HG03175 (cell line): ENCODE data around the gene HTR4.
"Not testable (repeated sequence)": the region's sequence is repeated elsewhere in the genome, so short reads cannot be mapped to it uniquely, and the experiment has no call there.

Source experiments
- ATAC-seq: cut with Tn5 transposase; IDR thresholded peaks from one replicate; pipeline ENCODE4 v1.9.1; 2021; ENCODE audit warnings: mild to moderate bottlenecking, moderate library complexity; ENCODE audit not compliant: unreplicated experiment

HTR4 gene, protein sequence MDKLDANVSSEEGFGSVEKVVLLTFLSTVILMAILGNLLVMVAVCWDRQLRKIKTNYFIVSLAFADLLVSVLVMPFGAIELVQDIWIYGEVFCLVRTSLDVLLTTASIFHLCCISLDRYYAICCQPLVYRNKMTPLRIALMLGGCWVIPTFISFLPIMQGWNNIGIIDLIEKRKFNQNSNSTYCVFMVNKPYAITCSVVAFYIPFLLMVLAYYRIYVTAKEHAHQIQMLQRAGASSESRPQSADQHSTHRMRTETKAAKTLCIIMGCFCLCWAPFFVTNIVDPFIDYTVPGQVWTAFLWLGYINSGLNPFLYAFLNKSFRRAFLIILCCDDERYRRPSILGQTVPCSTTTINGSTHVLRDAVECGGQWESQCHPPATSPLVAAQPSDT

DNA sequence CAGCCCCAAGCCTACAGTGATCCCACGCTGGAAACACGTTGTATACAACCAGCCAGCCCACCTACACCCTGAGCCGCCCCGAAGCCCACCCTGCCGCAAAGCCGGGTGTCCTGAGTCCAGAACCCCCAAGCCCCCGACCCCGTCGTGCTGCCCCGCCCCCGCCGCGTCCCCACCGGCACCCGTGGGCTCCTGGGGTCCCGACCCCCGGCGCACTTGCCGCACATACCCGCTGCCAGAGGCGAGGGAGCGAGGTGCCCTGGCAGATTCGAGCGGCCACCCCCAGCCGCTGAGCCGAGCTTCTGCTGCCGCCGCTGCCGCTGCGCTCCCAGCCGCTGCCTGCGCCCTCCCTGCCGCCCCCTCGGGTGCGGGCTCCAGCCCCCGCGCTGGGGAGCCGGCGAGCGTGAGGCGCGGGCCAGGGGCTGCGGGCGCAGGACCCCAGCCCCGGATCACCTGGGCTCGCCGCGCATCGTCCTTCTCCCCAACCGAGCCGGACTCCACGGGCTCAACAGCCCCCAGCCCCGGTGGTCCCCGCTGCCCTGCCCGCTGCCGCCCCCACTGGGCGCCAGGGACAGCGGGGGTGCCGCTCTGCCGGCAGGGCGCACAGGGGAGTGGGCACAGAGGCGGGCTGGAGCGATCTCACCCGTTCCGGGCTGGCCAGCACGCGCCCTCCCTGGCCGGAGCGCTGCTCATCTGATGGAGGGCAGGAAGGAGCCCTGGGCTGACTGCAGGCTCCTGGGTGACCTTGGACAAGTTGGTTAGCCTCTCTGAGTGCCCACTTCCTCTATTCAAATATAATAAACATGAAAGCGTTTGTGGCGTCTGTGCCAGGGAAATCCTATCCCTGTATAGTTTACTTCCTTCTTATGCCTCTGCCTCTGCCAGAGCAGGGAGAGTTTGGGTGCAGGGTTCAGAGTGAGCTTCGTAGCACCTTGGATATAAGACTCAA lies at the start of gene HTR4:
Gene HTR4, minus strand, starts transcription at position 692 of the 946 bp plus-strand sequence. CDS start 17,513 bp downstream, outside the sequence.
- no peak for ATAC-seq

DNA sequence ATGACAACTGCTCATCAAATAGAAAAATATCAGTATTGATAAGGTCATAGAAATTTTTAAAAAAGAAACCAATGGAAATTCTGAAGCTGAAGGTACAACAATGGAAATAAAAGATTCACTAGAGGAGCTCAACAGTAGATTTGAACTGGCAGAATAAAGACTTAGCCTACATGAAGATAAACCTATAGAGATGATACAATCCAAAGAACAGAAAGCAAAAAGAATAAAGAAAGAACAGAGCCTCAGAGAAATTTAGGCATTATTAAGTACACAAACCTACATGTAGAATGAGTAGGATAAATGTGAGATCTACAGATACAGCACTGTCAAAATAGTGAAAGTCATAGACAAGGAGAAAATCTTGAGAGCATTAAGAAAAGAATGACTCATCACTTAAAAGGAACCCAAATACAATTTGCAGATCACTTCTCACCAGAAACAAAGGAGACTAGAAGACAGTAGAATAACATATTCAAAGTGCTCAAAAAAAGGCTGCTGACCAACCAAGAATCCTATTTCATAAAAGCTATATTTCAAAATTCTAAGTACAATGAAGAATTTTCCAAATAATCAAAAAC lies 47.8 kb upstream of the HTR4 start:
- ATAC-seq, result no peak

DNA sequence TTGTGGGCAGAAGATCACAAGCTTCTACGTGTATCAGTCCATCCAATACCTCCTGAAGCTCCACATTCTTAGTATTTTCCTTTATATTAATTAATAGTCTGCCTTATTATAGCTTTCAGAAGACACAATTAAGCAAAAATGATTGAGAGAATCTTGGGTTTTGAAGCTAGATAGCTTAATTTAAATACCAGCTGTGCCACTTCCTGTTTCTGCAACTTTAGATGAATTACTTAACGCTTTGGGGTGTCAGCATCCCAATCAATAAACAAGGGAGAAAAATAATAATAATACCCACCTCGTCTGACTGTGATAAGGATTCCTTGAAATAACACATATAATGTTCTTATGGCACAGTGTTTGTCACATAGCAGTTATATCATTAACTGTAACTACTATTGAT lies 44.7 kb upstream of the HTR4 start:
- no peak for ATAC-seq

GRCh38 chr5:148697809-148698196 lies 43.5 kb upstream of the HTR4 start:
- ATAC-seq, result no peak

DNA sequence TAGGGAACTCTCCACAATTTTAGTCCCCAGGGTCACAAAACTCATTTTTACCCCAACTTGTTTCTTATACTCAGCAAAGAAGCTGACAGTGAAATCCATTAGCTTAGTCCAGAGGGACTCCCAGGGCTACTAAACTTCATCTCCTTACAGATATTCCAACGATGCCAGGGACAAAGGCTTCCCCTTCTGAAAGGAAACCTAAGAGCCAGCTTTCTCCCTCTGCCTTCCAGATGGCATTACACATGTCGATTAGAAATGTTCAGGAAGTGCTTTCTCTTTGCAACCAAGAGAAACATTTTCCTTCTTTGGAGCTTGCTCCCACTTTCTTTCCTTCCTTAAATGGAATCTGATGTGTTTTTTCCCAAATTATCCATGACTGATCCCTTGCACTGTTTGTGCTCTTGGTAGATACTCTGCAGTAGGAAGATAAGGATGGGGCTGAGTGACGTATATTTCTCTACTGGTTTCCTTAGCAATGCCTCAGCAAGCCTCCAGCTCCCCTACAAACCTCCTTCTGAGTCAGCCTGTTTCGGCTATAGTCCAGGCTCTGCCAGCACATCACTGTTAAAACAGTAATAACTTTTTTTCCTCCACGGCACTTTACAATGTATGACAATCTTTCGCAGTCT lies 43.0 kb upstream of the HTR4 start:
- no peak for ATAC-seq

DNA sequence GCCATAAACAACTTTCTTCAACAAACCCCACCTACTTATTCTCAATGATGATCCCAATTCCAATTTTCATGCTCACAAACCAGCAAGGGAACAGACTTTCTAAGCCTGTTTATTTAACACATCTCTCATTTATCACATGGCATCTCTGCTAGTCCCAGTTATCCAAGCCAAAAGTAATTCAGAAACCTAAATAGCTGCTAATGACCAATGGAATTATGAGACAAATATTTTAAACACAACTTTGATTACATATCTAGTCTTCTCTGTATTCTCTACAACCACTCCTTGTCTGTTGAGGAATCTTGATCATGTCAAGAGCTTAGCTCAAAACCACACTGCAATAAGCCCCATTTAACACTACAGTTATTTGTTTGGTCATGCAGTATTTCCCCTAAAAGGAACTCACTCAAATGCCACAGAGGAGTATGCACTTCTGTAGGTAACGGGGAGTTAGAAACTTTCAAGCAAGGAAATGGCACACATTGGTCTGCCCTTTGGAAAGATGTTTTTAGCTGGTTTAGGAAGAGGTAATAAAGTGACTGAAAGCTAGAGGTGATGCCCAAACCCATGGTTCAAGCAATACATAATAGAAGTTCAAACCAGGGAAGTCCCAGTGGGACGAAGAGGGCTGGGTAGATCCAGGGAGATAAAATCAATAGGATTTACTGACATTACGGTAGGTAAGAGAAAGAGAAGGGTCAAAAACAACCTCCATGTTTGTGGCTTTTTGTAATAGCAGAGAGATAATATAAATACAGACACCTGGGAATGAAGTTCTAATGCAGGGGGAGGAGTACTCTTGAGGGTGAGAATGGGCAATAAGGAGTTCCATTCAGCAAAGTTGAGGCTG lies 42.1 kb upstream of the HTR4 start:
- no peak for ATAC-seq

DNA sequence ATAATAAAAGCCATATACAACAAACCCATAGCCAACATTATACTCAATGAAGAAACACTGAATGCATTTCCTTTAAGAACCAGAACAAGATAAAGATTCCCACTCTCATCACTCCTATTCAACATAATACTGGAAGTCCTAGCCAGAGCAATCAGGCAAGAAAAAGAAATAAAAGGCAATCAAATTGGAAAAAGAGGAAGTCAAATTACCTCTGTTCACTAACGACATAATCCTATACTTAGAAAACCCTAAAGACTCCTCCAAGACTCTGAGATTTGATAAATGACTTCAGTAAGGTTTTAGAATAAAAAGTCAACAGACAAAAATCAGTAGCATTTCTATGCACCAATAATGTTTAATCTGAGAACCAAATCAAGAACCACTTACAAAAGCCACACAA lies 36.6 kb upstream of the HTR4 start:
- ATAC-seq, result no peak

DNA sequence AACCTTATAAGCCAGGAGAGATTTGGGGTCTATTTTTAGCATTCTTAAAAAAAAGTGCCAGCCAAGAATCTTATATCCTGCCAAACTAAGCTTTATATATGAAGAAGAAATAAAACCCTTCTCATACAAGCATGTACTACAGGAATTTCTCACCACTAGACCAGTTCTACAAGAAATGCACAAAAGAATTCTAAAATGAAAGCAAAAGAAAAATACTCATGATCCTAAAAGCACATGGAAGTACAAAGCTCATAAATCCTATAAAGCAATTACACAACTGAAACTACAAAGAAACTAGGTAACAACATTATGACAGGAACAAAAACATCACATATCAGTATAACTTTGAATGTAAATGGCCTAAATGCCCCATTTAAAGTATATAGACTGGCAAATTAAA lies 34.5 kb upstream of the HTR4 start:
- no peak for ATAC-seq

- no peak for ATAC-seq
Observed at GRCh38 chr5:148687871-148688270, 33.5 kb upstream of the HTR4 start.

- ATAC-seq, result peak; percentile 99
Observed at GRCh38 chr5:148687427-148687826, 33.1 kb upstream of the HTR4 start.

GRCh38 chr5:148686660-148687059 lies 32.3 kb upstream of the HTR4 start:
- ATAC-seq, result no peak

- ATAC-seq, result no peak
Observed at GRCh38 chr5:148685520-148686134, 31.3 kb upstream of the HTR4 start.

DNA sequence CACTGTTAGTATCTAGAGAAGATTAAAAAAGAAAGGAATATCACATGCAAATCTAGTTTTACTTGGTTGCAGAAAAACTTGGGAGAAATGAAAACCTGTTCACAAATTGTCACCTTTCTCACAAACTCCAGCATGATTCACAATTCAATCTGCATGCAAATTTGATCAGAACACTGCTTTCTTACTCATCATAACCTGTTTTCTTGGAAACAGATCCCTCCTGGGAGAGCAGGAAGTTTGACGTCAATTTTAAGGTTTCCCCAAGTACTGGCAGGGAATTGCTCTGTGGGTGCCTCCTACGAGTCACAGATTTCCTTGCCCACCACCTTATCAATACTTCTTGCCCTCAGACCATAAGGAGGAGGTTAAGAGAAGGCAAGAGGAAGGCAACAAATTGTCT lies 30.2 kb upstream of the HTR4 start:
- ATAC-seq, result no peak

DNA sequence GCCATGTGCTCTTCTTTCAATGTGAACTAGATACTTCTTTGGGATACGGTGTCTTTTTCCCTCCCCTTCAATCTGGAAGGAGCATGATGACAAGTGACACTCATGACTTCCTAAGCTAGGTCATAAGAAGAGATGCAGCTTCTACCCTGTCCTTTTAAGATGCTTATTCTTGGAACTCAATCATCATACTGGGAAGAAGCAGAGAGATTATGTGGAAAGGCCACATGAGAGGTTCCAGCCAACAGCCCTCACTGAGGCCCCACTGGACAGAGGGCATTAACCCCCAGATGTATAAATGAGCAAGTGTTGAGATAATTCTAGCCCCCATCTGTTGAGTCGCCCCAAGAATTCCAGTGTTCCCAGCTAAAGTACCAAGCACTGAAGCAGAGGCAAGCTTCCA lies 29.3 kb upstream of the HTR4 start:
- ATAC-seq, result no peak

DNA sequence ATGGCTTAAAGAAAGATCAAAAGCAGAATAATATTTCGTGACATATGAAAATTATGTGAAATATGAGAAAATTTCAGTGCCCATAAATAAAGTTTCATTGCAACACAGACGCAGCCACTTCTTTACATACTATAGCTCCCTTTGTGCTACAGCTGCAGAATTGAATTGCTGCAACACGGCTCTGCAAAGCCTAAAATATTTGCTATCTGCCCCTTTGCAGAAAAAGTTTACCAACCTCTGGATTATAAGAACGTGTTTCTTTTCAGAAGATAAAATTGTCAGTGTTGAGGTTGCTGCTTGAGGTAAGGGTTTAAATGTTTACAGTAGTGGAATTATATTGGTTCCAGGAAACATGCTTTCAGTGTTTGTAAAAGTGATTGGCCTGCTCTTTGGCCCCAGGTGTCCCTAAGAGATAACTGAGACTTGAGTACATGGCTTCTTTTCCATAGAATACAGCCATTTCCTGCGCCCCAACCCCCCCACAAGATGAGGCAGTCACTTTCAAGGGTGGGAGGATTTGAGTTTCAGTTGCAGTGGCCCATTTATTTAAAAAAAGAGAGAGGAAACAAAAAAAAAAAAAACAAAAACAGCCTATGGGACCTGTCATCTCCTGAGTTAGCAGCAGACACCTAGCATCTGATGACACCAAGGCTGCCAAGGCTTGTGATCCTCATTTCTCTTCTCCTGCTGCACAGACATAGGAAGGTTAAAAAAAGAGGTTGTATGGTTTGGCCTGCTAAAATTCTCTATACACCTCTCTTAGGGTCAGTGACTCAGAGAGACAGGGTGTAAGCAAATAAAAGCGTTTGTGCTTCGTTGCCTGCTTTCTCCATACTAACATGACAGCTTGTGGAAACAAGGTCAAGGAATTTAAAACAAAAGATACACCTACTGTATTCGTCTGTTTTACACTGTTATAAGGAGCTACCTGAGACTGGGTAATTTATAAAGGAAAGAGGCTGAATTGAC lies 28.0 kb upstream of the HTR4 start:
- no peak for ATAC-seq

DNA sequence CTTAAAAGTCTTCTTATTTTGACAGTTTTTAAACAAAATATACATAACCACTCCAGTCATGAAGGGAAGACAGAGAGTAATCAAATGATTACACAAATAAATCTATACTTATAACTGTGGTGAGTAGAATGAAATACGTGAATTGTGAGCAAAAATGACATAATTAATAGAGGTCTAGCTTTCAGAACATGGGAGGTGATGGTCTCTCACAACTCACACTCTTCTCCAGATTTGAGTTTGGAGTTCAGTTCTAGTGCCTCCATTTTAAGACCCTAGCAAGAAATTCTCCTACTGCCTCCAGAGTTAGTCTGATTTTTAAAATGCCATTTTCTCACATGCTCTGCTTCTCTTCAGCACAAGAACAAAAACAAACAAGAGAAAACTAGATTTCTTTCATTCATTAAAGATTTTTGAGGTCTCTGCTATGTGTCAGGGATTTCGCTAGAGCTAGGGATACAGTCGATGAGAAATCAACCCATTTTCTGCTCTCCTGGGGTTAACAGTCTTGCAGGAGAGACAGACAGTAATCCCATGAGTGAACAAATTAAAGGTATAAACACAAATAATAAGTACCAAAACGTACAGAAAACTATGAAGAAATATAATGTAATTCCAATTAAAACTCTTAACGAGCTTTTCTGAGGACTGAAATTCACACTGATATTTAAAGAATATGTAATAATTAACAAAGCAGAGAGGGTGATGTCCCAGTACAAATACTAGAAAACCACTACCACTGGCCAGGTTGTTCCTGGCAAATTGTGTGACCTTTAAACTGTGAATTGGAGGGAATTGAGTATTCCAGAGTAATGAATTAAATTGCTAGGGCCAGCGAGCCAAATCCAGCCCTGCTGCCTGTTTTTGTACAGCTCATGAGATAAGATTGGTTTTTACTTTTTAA lies 27.1 kb upstream of the HTR4 start:
- no peak for ATAC-seq

- ATAC-seq, result not testable (repeated sequence)
Observed at GRCh38 chr5:148673704-148674103, 19.4 kb upstream of the HTR4 start.

DNA sequence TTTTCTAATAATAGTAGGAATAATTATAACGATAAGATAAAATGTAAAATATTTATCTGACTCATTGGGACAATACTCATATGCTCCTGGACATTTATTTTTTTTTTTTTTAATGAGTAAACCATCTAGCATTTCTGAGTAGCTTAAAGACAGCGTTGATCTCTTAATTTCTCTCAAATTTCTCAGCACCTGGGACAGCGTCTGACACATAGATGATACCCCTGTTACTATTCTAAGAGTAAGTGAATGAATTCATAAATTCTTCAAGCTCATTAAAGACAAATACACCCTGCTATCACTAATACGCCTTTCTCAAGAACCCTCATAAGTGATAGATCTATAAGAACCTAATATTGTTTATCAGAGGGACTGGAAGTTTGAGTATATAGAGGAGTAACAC lies 12.0 kb upstream of the HTR4 start:
- no peak for ATAC-seq
